Measurements from ENCODE around the gene FEZF2. TPM values are rescaled to one million over a fixed set of nuclear protein-coding genes. Genes with fewer than 3 reads are reported as not detected.

Gene FEZF2
- total RNA-seq, 2 experiments from 2014 or later: not detected

GRCh38 chr3:62370858-62371719 is 2.3 kb downstream of the FEZF2 start:
- no peaks in the 10 kb centered on the region for H3K9me3 Mint-ChIP-seq
- no peak overlapping the region for H3K27ac Mint-ChIP-seq
- ChIA-PET POLR2A (no interaction called here), CTCF (no interaction called here)
- H3K36me3 Mint-ChIP-seq: no peaks in the 10 kb centered on the region
- peaks cover 13% of the 10 kb centered on the region for H3K4me1 Mint-ChIP-seq (ENCODE audit: low read depth)
- H3K4me3 Mint-ChIP-seq: no peak overlapping the region
- DNase-seq: no peak
- H3K27me3 Mint-ChIP-seq: peaks cover 79% of the 10 kb centered on the region
- intact Hi-C loops (cut with micrococcal nuclease): no loop called here

DNA sequence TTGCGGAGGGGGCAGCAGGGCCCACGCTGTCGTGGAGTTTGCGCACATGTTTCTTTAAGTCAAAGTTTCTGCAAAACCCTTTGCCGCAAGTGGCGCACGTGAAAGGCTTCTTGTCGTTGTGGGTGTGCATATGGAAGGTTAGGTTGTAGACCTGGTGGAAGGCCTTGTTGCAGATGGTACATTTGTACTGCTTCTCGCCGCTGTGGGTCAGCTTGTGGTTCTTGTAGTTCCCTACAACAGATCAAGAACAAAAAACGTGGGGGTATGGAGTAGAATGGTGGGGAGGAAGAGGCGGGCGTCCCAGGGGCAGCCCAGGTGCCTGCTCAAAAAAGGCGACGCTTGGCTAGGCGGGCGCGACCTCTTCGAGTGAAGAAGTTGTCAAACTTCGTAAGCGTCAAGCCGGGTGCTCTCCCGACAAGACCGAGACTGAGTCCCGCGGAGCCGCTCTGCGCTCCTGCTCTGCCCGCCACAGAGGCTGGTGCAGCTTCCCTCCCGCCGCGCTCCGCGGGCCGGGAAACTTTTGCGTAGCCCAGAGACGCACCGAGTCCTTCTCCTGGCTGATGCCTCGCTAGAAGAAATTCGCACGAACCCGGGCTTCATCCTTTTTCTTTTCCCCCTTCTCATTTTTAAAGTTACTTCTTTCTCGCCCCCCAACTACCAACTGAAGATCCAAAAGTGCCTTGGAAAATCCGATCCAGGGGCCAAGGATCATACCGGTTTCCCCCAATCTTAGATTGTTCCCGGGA is 3.1 kb downstream of the FEZF2 start:
- Mint-ChIP-seq H3K4me1 (ENCODE audit: low read depth) (peaks cover 13% of the 10 kb centered on the region), H3K36me3 (no peaks in the 10 kb centered on the region), H3K9me3 (no peaks in the 10 kb centered on the region), H3K27me3 (peaks cover 79% of the 10 kb centered on the region), H3K27ac (no peak overlapping the region), H3K4me3 (no peak overlapping the region)
- POLR2A ChIA-PET: no interaction called here
- intact Hi-C loops (cut with micrococcal nuclease): no loop called here
- CTCF ChIA-PET: no interaction called here
- no peak for DNase-seq

DNA sequence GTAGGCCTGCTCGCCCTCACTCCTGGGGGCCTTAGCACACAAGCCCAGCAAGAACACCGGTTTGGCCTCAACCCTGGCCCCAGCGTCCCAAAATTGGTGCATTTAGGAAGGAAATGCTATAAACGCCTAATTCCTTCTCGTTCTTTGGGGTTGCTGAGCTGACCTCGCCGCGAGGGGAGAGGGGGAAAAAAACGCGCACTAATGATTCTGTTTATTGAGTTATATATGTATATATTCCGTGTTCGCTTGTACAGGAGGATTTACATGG is 3.9 kb downstream of the FEZF2 start:
- intact Hi-C loops (cut with micrococcal nuclease): no loop called here
- ChIA-PET CTCF (no interaction called here), POLR2A (interaction anchor here (0.6 kb wide), 1 partner anchor 9 kb away, joined by 5 read pairs; no protein-coding TSS in a partner anchor)
- H3K27me3 Mint-ChIP-seq: peaks cover 74% of the 10 kb centered on the region
- H3K9me3 Mint-ChIP-seq: no peaks in the 10 kb centered on the region
- DNase-seq: no peak
- H3K4me3 Mint-ChIP-seq: no peak overlapping the region
- H3K4me1 Mint-ChIP-seq (ENCODE audit: low read depth): peaks cover 12% of the 10 kb centered on the region
- H3K27ac Mint-ChIP-seq: no peak overlapping the region
- no peaks in the 10 kb centered on the region for H3K36me3 Mint-ChIP-seq

- H3K9me3 Mint-ChIP-seq: no peaks in the 10 kb centered on the region
- H3K36me3 Mint-ChIP-seq: no peaks in the 10 kb centered on the region
- H3K4me1 Mint-ChIP-seq (ENCODE audit: low read depth): peaks cover 6% of the 10 kb centered on the region
- DNase-seq: no peak
- H3K27me3 Mint-ChIP-seq: peaks cover 69% of the 10 kb centered on the region
- CTCF ChIA-PET: no interaction called here
- POLR2A ChIA-PET: interaction anchor here (0.6 kb wide), 1 partner anchor 9 kb away, joined by 5 read pairs; no protein-coding TSS in a partner anchor
- H3K27ac Mint-ChIP-seq: no peak overlapping the region
- intact Hi-C loops (cut with micrococcal nuclease): no loop called here
- H3K4me3 Mint-ChIP-seq: no peak overlapping the region
Observed at GRCh38 chr3:62368705-62369475, 4.5 kb downstream of the FEZF2 start.

DNA sequence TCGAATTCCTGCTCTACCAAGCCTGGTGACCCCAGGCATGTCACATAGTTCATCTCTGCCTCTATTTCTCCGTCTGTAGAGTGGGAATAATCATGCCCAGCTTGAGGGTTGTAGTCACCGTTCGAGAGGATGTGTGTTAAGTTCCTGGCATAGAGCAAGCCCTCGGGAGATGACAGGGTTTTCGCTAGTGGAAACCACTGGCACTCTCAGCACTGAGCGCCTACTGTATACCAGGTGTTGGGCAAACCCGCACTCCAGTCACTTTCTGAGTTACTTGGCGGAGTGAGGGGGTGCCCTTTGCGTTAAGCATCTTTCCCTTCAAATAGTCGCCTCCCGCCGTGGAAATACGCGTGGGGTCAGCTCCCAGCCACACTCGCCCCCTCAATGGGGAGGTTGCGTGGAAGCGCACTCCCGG is 5.1 kb downstream of the FEZF2 start:
- no peak for DNase-seq
- H3K9me3 Mint-ChIP-seq: no peaks in the 10 kb centered on the region
- CTCF ChIA-PET: no interaction called here
- H3K36me3 Mint-ChIP-seq: no peaks in the 10 kb centered on the region
- H3K27me3 Mint-ChIP-seq: peaks cover 64% of the 10 kb centered on the region
- no peak overlapping the region for H3K4me3 Mint-ChIP-seq
- H3K27ac Mint-ChIP-seq: no peak overlapping the region
- POLR2A ChIA-PET: no interaction called here
- intact Hi-C loops (cut with micrococcal nuclease): no loop called here
- H3K4me1 Mint-ChIP-seq (ENCODE audit: low read depth): peaks cover 3% of the 10 kb centered on the region

DNA sequence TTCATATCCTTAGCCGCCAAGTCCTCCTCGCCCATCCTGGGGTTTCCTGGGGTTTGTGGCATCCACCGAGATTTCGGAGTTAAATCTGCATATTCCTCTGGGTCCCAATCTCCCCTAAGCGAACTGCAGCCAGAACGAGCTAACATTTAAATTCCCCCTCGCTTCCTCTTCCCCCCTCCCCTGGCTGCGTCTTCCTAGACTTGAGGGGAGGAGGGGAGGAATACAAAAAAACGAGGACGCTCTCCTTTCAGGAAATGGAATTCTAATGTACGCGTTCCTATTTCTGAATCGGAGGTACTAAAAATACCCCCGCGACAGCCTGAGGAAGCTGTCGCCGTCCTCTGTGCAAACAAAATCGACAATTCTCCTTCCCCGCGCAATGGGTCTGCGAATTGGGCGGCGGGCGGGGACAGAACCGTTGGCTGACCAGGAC is 5.6 kb downstream of the FEZF2 start:
- DNase-seq: no peak
- H3K9me3 Mint-ChIP-seq: no peaks in the 10 kb centered on the region
- H3K36me3 Mint-ChIP-seq: no peaks in the 10 kb centered on the region
- no peak overlapping the region for H3K4me3 Mint-ChIP-seq
- intact Hi-C loops (cut with micrococcal nuclease): no loop called here
- H3K27me3 Mint-ChIP-seq: peaks cover 61% of the 10 kb centered on the region
- POLR2A ChIA-PET: no interaction called here
- no peak overlapping the region for H3K27ac Mint-ChIP-seq
- no peaks in the 10 kb centered on the region for H3K4me1 Mint-ChIP-seq (ENCODE audit: low read depth)
- CTCF ChIA-PET: interaction anchor here (0.5 kb wide), 1 partner anchor 163 kb away, joined by 3 read pairs; no protein-coding TSS in a partner anchor

- intact Hi-C loops (cut with micrococcal nuclease): no loop called here
- CTCF ChIA-PET: no interaction called here
- POLR2A ChIA-PET: no interaction called here
- Mint-ChIP-seq H3K4me1 (ENCODE audit: low read depth) (no peaks in the 10 kb centered on the region), H3K9me3 (no peaks in the 10 kb centered on the region), H3K27me3 (peaks cover 52% of the 10 kb centered on the region), H3K27ac (no peak overlapping the region), H3K4me3 (no peak overlapping the region), H3K36me3 (no peaks in the 10 kb centered on the region)
- no peak for DNase-seq
Observed at GRCh38 chr3:62366126-62366484, 7.2 kb downstream of the FEZF2 start.

GRCh38 chr3:62365391-62366125 is 7.8 kb downstream of the FEZF2 start:
- Mint-ChIP-seq H3K9me3 (no peaks in the 10 kb centered on the region), H3K4me1 (ENCODE audit: low read depth) (no peaks in the 10 kb centered on the region), H3K27me3 (peaks cover 47% of the 10 kb centered on the region), H3K27ac (no peak overlapping the region), H3K4me3 (no peak overlapping the region), H3K36me3 (no peaks in the 10 kb centered on the region)
- POLR2A ChIA-PET: no interaction called here
- no peak for DNase-seq
- intact Hi-C loops (cut with micrococcal nuclease): no loop called here
- CTCF ChIA-PET: no interaction called here

DNA sequence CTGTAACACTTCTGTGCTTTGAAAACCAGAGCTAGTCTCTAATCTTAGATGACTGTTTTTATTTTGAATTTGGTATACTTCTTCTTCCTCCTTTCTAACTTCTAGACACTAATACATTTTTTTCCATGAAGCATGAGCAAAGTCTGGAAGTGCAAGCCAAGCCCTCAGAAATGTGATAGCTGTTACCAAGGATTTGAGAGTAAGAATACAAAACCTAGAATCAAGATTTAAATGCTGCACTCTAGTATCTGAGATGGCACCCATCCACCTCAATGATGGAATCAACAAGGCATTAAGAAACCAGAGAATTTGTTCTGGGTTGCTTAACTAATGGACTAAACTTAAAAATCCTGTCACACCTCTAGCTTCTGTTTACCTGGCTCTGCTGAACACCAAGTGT is 9.2 kb downstream of the FEZF2 start:
- Mint-ChIP-seq H3K9me3 (no peaks in the 10 kb centered on the region), H3K4me3 (no peak overlapping the region), H3K27me3 (peaks cover 36% of the 10 kb centered on the region), H3K27ac (no peak overlapping the region), H3K36me3 (no peaks in the 10 kb centered on the region), H3K4me1 (ENCODE audit: low read depth) (no peaks in the 10 kb centered on the region)
- ChIA-PET POLR2A (no interaction called here), CTCF (no interaction called here)
- intact Hi-C loops (cut with micrococcal nuclease): no loop called here
- DNase-seq: no peak

DNA sequence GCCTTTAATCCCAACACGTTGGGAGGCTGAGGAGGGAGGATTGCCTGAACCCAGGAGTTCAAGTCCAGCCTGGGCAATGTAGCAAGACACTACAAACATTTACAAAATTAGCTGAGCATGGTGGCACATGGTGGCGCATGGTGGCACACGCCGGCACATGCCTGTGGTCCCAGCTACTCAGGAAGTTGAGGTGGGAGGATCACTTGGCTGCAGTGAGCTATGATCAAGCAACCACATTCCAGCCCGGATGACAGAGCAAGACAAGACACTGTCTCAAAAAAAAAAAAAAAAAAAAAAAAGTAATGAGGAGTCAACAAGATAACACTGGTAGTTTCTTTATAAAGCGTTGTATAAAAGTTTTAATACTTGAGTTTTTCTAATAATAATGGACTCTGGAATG is 10.1 kb downstream of the FEZF2 start:
- Mint-ChIP-seq H3K9me3 (no peaks in the 10 kb centered on the region), H3K27me3 (peaks cover 29% of the 10 kb centered on the region), H3K36me3 (no peaks in the 10 kb centered on the region), H3K27ac (no peak overlapping the region), H3K4me3 (no peak overlapping the region), H3K4me1 (ENCODE audit: low read depth) (no peaks in the 10 kb centered on the region)
- DNase-seq: no peak
- intact Hi-C loops (cut with micrococcal nuclease): no loop called here
- ChIA-PET CTCF (no interaction called here), POLR2A (no interaction called here)

DNA sequence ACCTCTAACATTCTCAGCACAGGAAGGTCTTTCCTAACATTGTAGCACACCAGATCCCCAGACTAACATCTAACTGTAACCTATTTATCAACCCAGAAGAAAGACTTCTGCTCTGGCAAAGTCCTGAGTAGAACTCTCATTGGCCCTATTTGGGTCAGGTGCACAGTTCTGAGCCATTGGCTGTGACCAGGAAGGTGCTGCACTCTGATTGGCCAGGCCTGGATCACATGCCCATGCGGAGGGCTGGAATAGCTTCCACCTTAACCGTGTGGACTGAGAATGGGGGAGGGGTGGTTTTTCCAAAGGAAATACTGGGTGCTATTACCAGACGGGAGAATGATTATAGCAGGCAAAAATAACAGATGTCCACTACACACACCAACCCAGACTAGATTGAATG is 11.5 kb downstream of the FEZF2 start:
- intact Hi-C loops (cut with micrococcal nuclease): no loop called here
- H3K36me3 Mint-ChIP-seq: no peaks in the 10 kb centered on the region

GRCh38 chr3:62361261-62361660 is 12.1 kb downstream of the FEZF2 start:
- DNase-seq: no peak
- Mint-ChIP-seq H3K36me3 (no peaks in the 10 kb centered on the region), H3K4me1 (ENCODE audit: low read depth) (no peaks in the 10 kb centered on the region), H3K27ac (no peak overlapping the region), H3K4me3 (no peak overlapping the region), H3K27me3 (peaks cover 12% of the 10 kb centered on the region), H3K9me3 (no peaks in the 10 kb centered on the region)
- ChIA-PET POLR2A (no interaction called here), CTCF (no interaction called here)
- intact Hi-C loops (cut with micrococcal nuclease): no loop called here

More for the DNA sequence above, 11.5 kb downstream of the FEZF2 start:
- DNase-seq: no peak
- CTCF ChIA-PET: no interaction called here
- Mint-ChIP-seq H3K4me3 (no peak overlapping the region), H3K4me1 (ENCODE audit: low read depth) (no peaks in the 10 kb centered on the region), H3K9me3 (no peaks in the 10 kb centered on the region), H3K27ac (no peak overlapping the region), H3K27me3 (peaks cover 15% of the 10 kb centered on the region)
- POLR2A ChIA-PET: no interaction called here
